ENCODE measurements around the gene VAT1L.

Gene VAT1L

DNA sequence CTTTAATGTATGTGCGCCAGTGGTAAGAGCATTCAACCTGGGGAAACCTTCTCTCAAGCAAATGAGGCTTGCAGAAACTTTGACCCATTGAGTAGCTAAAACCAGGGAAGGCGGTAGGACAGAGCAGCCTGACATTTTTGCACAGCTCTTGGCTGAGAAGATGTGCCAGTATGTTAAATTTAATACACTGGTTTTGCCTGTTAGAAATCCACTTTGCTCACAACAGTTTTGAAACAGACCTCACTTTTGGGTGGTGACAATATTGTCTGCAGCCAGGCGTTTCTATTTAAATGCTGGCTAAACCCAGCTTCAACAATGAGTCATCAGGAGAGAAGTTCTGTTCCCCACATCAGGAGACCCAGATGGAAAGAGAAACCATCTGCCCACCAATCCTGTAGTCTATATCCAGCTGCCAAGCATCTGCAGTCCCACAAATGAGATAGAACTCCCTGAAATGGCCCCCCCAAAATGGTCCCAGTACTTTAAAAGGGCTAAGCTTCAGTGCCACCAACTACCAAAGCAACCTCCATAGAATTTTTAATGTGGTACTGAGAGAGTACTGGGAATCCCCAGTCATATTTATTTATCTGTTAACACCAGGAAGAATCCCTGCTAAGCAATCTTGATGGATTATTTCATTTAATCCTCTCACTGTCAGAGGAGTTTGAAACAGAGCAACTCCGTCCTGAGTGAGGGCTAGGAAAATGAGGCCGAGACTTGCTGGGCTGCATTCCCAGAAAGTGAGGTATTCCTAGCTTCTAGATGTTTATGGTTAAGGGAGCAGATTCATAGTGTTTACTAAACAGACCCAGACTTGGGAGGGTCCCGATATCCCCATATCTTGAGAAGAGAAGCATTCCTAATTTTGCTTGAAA lies 205.0 kb downstream of the VAT1L start:
- DNase-seq (ENCODE audit: low spot score): no peak

DNA sequence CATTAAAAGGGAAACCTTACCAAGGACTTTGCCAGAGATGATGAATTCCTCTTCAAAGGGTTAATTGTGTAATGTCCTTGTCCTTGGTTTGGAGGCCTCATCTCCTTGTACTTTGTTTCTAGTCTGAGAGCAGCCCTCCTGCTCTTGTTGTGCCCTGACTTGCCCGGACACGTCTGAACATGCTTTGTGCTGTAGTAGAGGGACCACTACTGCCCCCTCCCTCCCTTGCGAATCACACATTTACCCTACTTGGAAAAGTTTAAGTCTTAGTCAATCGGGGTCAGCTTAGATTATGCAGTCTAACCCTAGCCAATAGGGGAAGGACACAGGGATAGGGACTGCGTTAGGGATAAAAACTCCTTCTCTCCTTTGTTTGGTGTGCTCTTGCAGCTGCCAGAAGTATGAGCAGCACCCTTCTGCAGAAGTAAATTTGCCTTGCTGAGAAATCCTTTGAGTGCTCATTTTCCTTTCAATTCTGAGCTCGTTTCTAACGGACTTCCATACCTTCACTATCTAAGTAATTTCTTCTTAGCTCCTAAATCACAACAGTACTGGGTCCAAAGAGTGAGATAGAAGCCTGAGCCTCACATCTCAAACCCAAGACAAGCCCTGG lies 207.6 kb downstream of the VAT1L start:
- DNase-seq (ENCODE audit: low spot score): no peak

DNA sequence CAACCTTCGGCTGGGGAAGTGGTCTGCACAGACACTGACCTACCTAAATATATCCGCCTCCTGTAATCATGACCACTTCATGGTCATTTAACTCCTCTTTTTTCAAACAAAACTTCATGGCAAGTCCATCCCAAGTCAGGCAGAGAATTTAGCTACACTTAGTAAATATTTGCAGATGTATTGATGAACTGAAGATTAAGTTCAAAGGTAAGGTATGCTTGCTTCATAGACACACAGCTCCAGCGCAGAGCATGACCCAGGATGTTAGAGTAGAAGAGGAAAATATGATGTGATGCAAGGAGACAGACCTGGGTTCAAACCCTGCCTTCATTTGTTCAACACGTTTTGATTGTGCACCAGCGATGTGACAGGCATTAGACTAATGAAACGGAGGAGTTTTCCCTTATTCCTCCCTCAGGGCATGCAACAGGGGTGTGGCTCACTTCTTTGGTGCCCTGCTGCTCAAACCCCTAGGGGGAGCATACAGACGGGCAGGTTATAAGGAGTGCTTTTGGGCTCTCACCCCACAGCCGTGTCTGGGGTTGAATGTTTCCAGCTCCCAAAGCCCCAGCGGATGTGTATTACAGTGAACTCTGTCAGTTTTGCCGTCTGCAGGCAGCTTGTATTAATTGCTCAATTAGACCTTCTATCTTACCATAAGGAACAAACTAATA lies 210.1 kb downstream of the VAT1L start:
- DNase-seq (ENCODE audit: low spot score): no peak

DNA sequence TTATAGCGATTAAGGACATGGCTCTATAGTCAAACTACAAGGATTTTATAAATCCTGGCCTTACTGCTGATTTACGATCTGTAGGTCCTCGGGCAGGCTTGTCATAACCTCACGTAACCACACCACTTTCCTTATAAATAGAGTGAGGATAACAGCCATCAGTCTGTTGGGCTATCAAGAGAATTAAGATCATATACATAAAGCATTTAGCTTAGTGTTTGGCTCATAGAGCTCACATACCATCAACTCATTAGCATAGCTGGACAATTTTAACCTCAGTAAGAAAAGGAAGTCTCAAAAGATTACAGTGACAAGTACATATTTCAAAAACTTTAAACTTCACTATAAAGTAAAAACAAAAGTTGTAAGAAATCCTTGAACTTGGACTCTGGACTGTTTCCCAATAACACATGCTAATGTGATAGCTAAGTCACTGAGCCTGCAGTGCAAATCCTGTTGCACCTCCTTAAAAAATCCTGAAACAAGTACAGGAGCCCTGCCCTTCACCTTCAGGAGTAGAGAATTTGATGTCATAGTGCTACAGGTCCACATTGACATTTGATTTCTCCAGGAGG lies 213.2 kb downstream of the VAT1L start:
- no peak for DNase-seq (ENCODE audit: low spot score)

DNA sequence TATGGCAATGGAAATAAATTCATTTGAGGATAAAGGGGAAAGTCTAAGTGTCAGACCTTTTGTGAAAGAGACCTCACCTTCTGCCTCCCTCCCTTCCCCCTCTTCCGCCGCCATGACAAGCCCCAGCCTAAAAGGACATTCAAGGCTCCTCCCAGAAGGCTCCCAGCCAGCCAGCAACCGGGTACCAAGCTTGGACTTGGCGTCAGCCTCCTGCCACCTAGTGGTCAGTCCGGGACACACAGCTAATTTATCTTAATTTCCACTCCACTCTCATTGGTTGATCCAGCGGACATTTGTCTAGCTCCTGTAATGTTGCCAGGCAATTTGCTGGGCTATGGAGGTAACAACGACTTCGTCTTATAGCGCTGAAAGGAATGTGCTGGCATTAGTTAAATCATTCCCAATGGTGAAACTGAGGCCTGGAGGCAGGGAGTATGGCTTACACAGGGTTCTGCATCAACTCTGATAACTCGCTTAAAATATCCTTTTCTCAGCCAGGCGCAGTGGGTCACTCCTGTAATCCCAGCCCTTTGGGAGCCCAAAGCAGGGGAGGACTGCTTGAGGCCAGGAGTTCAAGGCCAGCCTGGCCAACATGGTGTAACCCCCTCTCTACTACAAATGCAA lies 214.7 kb downstream of the VAT1L start:
- peak; percentile 71 for DNase-seq (ENCODE audit: low spot score)

DNA sequence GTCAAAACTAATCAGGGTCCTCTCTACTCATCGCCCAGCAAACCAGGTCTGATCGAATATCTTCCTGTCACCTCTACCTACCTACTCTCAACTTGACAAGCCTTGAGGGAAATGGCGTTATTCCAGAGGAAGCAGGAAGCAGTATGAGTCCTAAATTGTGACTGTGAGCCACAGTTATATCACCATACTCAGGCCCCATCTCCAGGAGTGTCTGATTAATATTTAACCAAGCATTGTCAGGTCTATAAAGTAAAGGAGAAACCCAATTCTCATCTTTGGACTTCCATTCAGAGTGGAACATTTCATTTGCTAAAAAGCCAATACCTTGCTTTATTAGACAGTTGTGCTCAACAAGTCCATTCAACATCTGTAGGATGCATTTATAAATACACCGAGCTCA lies 216.2 kb downstream of the VAT1L start:
- DNase-seq (ENCODE audit: low spot score): no peak

DNA sequence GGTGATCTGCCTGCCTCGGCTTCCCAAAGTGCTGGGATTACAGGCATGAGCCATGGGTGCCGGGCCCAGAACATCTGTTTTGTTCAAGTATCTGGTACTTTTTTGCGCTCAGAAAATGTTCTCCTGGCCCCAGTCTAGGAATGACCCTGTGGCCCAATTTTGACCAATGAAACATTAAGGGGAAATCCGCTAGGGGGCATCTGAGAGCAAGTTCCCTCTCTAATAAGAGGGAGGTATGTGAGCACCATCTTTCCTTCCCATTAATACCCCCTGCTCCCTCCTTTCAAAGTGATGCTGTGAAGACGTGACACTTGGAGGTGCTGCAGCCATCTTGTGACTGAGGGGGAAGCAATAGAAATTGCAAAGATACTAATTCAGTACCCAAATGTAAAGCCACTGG lies 217.5 kb downstream of the VAT1L start:
- no peak for DNase-seq (ENCODE audit: low spot score)

DNA sequence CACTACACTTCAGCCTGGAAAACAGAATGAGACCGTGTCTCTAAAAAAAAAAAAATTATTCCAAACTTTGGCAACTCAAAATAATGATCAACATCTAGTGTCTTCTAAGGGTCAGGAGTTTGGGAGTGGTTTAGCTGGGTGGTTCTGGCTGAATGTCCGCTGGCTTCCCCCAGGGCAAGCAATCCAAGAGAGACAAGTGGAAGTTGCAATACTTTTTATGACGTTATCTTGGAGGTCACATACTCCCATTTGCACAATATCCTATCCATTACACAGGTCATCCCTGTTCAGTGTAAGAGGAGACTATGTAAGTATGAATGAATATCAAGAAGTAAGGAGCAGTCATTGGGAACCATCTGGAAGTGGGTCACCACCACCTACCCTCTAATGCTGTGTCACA lies 218.8 kb downstream of the VAT1L start:
- no peak for DNase-seq (ENCODE audit: low spot score)

DNA sequence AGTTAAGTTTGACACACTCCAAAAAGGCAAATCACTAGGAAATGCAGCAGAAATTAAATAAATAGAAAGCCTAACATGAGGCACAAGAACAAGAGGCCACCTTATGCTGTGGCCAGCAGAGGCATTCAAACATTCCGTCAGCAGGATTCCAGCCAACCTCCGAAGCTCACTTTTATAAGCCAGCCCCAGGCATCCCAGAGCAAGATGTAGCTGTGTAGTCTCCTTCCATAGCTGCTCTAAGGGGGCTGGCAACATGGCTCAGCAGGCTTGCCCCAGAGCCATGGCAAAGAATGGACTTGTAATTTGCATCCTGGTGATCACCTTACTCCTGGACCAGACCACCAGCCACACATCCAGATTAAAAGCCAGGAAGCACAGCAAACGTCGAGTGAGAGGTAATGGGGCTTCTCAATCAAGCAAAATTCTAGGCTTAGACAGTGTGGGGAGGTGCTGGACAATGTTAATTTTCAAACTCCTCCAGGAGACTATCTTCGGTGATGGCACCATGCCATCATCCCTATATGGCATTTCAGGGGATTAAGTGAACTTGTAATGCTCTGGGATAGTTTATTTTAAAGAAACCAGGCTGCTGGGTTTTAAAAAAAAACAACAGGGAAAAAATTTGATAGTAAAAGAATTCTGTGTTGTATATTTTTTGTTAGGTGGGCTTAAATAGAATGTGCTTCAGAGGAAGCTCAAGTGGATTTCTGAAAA lies 234.1 kb downstream of the VAT1L start, which contains the start of gene CLEC3A:
TSS of gene CLEC3A (plus strand) at position 202 of the 714 bp plus-strand sequence. CDS start at position 281, 79 bp downstream.
- no peak for DNase-seq (ENCODE audit: low spot score)

DNA sequence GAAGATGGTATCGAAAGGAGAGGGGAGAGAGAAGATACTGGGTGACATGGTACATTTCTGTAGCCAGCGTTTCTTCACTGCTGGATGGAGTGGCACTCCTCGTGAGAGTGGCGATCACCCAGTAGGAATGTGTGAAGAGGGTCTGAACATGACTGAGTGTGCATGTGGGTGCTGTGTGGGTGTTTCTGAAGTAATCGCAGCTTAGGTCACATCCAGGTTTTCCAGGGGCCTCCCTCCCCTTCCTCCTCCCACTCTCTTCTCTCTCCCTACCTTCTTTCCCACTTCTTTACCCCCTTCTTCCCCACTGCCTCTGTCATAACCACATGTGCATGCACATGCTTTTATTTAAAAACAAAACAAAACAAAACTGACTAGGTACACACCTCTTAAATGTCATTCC lies 235.8 kb downstream of the VAT1L start:
- DNase-seq (ENCODE audit: low spot score): no peak

DNA sequence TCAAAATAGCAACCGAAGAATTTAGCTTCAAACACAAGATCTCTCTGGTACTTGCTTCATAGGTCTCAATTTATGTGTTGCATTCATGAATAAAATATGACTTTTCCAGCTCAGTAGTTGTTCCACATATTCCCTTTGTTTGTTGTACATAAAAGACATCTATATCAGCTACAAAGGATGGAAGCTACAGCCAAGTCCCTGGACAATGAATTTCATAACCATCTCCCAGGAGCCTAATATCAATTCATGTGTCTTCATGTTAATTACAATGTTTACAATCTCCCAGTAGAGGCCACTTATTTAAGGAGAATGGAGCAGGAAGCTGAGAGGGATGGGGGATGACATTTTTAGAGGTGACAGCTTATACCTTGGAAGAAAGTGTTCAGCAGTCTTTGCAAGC lies 237.3 kb downstream of the VAT1L start:
- no peak for DNase-seq (ENCODE audit: low spot score)

DNA sequence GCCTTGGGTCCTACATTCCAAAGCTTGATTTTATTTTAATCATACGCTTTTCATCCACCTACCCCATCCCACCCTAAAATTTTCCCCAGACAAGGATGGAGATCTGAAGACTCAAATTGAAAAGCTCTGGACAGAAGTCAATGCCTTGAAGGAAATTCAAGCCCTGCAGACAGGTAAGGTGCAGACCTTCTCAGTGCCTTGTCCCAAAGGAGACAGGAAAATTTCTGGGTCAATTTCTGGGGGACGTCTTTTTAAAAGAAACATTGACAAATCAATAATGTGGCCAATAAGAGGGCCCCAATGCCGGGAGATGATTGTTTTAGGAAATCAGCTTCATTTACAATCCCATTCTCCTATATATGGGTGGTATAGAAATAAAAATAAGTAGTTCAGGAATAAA lies 239.7 kb downstream of the VAT1L start:
- DNase-seq (ENCODE audit: low spot score): no peak
